WERI-Rb-1 (cell line): ENCODE data around the gene ABLIM2.

Experiments used
- DNase-seq: peaks from one replicate; pipeline ENCODE4 v3.0.0-alpha.2; 2020
- H3K27ac ChIP-seq: fragments of 250-450 bp; sonication (Bioruptor Pico); 2 replicates; pipeline ENCODE4 v1.5.1; 2020; ENCODE audit warnings: mild to moderate bottlenecking, moderate library complexity
- H3K27me3 ChIP-seq: fragments of 250-450 bp; sonication (Bioruptor Pico); 2 replicates; pipeline ENCODE4 v1.5.1; 2021; ENCODE audit warnings: mild to moderate bottlenecking, low read depth, moderate library complexity; ENCODE audit not compliant: insufficient read depth, severe bottlenecking
- H3K36me3 ChIP-seq: fragments of 250-450 bp; sonication (Bioruptor Pico); 2 replicates; pipeline ENCODE4 v1.5.1; 2020; ENCODE audit warnings: mild to moderate bottlenecking, moderate library complexity
- H3K4me3 ChIP-seq: 2 replicates; pipeline ENCODE4 v1.5.1; 2011; ENCODE audit warnings: low read depth, mild to moderate bottlenecking, control low read depth, low read length
- H3K9me3 ChIP-seq: fragments of 250-450 bp; sonication (Bioruptor Pico); 2 replicates; pipeline ENCODE4 v1.5.1; 2021; ENCODE audit warnings: mild to moderate bottlenecking, moderate library complexity; ENCODE audit not compliant: severe bottlenecking
- TF ChIP-seq, protein P1 (sequence below): IDR thresholded peaks from 2 replicates; pipeline ENCODE4 v1.5.1; 2011; ENCODE audit warnings: low read depth, mild to moderate bottlenecking, control low read depth, inconsistent platforms, low read length

Gene ABLIM2

GRCh38 chr4:8195431-8195830, 36.8 kb upstream of the ABLIM2 start:
- no peak for DNase-seq
- H3K4me3 ChIP-seq, result no peak overlapping the region
- H3K27me3 ChIP-seq, result no peaks in the 10 kb centered on the region
- no peaks in the 10 kb centered on the region for H3K36me3 ChIP-seq
- TF ChIP-seq, protein P1, sequence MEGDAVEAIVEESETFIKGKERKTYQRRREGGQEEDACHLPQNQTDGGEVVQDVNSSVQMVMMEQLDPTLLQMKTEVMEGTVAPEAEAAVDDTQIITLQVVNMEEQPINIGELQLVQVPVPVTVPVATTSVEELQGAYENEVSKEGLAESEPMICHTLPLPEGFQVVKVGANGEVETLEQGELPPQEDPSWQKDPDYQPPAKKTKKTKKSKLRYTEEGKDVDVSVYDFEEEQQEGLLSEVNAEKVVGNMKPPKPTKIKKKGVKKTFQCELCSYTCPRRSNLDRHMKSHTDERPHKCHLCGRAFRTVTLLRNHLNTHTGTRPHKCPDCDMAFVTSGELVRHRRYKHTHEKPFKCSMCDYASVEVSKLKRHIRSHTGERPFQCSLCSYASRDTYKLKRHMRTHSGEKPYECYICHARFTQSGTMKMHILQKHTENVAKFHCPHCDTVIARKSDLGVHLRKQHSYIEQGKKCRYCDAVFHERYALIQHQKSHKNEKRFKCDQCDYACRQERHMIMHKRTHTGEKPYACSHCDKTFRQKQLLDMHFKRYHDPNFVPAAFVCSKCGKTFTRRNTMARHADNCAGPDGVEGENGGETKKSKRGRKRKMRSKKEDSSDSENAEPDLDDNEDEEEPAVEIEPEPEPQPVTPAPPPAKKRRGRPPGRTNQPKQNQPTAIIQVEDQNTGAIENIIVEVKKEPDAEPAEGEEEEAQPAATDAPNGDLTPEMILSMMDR, result no peak
- H3K27ac ChIP-seq, result no peak overlapping the region
- no peaks in the 10 kb centered on the region for H3K9me3 ChIP-seq

DNA sequence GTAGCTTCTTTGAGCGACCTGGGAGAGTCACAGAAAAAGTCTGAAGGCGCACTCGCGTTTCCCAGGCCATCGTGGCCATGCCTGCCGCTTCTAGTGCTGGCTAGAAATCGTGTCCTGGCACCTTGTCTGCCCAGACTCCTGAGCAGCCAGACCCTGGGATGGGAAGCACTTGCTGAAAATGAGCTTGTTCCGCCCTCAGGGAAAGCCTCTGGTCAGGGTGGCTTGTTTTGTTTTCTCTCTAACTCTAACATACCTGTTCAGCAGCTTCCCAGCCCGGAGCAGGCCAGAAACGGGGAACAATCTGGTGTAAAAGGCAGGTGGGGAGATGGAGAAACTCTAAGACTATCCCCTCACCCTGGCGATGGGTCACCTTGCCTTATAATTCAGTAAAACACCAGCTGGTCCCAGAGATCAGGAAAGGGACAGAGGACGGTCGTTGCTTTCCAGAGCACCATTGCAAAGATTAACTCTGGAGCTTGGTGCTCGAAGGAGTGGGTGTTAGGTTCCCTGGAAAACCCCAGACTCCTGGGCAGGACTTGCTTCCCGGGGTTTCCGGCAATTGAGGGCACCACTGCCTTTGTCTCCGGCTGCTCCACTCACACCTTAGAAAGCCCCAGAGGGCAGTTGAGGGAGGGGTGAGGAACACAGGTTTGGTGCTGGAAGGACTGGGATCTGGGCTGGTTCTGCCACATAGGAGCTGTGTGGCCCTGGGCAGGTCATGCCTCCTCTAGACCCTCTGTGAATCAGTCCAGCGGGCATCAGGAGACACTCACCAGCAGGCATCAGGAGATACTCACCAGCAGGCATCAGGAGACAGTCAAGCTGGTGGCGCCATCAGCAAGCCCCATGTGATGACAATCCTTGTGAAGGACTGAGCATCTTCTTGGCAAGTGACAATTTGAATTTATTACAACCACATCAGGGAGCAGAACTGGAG, 36.0 kb upstream of the ABLIM2 start:
- Histone ChIP-seq H3K36me3 (no peaks in the 10 kb centered on the region), H3K9me3 (no peaks in the 10 kb centered on the region), H3K27me3 (no peaks in the 10 kb centered on the region), H3K4me3 (no peak overlapping the region), H3K27ac (peak overlapping the region; percentile 39)
- no peak for DNase-seq
- TF ChIP-seq, protein P1, result no peak

DNA sequence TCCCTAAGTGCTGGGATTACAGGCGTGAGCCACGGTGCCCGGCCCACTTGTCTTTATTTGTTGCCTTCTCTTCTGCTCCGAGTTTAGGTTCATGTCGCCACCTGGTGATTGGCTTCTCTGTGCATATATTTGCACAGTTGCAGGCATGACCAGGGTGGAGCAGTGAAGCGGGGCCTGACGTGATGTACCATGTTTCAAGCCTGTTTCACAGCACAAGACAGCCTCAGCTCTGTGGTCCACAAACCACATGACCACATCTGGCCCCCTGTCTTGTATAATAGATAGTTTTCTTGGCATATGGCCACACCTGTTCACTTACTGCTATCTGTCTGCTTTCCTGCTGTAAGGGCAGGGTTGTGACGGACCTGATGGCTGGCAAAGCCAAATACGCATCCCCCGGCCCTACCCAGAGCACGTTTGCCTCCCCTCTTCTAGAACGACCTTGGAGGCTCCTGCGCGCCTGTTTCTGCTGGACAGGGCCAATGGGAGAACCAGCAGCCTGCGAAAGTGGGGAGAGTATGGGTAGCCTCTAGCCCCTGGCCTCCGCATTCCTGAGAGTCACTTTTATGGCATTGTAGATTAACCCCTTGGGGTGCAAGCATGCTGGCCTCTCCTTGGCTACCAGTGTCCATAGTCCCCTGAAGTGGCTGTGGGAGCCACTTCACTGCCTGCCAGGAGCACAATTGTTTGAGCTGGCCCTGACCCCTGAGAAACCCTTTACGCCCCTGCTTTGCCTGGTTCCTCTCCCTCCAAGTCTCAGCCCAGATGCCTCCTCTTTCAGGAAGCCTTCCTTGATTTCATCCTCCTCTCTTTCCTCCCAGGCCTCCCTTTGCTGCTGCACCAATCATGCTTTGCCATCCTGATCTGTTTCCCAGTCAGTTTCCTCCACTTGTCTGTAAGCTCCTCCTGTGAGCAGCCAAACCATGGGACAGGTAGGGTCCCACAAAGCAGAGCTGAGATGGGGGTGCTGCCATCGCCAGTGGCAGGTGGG, 34.4 kb upstream of the ABLIM2 start:
- Histone ChIP-seq H3K27me3 (no peaks in the 10 kb centered on the region), H3K36me3 (no peaks in the 10 kb centered on the region), H3K4me3 (no peak overlapping the region), H3K27ac (no peak overlapping the region), H3K9me3 (no peaks in the 10 kb centered on the region)
- DNase-seq, result peak; percentile 53
- TF ChIP-seq, protein P1, result 0 out of 2 replicates have a peak, but pooled peaks have one; percentile 16

DNA sequence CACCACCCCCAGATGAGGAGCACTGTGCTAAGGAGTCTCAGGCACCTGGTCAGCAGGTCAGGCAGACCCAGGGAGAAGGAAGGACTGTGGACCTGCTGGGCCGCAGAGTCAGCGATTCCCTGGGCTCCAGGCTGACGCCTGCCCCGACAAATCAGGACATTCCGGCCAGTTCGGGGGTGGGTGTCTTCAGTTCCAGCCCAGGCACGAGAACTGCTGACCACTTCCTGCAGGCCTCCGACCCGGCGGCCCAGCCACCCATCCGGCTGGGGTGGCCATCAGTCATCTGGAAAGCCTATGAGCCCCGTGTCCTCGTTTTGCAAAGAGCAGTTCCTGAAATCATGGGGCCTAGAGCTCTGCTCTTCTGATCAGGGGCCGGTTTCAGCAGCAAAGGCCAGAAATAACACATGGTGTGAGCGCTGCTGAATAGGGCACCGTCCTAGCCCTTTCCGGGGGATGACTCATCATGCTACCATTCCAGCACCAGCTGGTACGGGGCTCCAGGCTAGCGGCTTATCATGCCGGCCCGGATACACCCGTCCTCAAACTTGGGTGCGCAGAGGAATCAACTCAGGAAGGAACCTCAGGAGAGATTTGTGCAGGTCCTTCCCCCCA, 32.6 kb upstream of the ABLIM2 start:
- DNase-seq, result no peak
- H3K27ac ChIP-seq, result no peak overlapping the region
- TF ChIP-seq, protein P1, result no peak
- H3K36me3 ChIP-seq, result no peaks in the 10 kb centered on the region
- no peak overlapping the region for H3K4me3 ChIP-seq
- H3K27me3 ChIP-seq, result no peaks in the 10 kb centered on the region
- H3K9me3 ChIP-seq, result no peaks in the 10 kb centered on the region

- Histone ChIP-seq H3K9me3 (no peaks in the 10 kb centered on the region), H3K27me3 (no peaks in the 10 kb centered on the region), H3K4me3 (no peak overlapping the region), H3K36me3 (no peaks in the 10 kb centered on the region), H3K27ac (no peak overlapping the region)
- TF ChIP-seq, protein P1, result no peak
- DNase-seq, result no peak
These were observed 31.2 kb upstream of the ABLIM2 start for GRCh38 chr4:8189551-8190466.
